GM21515 (cell line): Measurements from ENCODE around the gene PRLH.

Source experiments
- ATAC-seq: cut with Tn5 transposase; IDR thresholded peaks from one replicate; pipeline ENCODE4 v1.9.1; 2021; ENCODE audit not compliant: unreplicated experiment

PRLH gene

DNA sequence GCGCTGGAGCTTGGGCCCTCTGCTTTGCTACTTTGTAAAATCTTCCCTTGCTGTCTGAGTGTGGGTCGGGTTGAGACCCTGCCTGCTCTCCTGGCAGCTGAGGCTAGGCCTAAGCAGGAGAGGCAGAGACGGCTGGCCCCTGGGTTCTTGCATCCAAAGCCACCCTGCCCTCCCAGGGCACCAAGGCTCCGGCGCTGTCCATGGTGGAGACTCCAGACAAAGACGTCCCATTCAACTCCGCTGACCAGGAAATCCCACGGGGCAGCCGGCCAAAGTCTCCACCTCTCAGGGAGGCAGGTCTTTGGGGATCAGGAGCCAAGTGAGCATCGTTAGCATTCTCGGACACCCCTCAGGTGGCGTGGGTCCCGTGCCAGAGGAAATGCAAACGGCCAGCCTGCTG, 2.6 kb upstream of the PRLH start:
- ATAC-seq, result no peak

DNA sequence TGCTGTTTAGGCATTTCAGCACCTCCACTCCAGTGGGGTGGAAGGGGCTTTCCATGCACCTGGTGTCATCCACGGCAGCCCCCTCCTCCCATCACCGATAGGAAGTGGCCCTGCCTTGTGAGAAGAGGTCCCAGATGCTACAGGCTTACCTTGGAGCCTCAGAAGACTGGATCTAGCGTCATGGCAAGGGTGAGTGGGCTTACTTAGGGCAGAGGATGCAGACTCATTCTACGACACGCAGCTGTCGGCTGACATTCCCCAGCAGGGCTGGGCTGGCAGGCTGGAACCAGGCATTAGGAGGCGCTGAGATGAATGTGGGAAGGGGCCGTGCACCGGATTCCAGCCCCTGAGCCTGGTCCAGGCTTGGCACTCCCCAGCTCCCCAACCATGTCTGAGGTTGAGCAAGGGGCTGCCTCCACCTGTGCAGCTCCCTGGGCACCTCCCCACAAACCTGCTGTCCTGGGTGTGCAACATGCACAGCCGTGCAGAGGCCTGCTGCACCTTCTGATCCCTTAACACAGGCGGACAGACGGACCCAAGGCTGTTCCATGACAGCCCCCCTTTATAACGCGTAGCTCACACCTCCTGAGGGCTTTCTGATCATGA, 1.7 kb upstream of the PRLH start:
- no peak for ATAC-seq

DNA sequence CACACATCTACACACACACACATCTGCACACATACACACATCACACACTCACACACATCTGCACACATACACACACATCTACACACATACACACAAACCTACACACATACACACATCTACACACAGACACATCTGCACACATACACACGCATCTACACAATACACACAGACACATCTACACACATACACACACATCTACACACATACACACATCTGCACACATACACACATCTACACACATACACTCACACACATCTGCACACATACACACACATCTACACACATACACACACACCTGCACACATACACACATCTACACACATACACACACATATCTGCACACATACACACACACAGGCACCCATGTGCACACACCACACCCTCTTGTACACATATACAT, 400 bp upstream of the PRLH start:
- no peak for ATAC-seq

GRCh38 chr2:237567276-237568029, 1.1 kb downstream of the PRLH start:
- no peak for ATAC-seq

- no peak for ATAC-seq
These were observed 1.8 kb downstream of the PRLH start for GRCh38 chr2:237568121-237568660.

GRCh38 chr2:237569041-237569440, 2.7 kb downstream of the PRLH start:
- ATAC-seq, result no peak

DNA sequence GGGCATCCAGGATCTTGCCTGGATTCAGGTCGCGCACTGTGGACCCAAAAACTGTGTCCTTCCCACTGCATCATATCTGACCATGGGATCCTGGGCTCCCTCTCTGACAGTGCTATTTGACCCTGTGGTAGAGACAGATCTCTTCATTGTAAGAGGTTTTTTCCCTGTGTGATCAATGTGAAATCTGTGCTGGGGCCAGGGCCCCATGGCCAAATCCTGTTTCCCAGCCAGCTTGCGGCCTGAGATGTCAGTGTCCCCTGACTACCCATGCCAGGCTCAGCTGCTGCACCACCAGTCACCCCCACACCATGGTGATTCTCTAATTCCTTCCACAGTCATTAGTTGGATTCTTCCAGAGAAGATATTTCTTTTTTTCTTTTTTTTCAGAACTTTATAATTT, 3.5 kb downstream of the PRLH start:
- no peak for ATAC-seq

- ATAC-seq, result no peak
These were observed 4.5 kb downstream of the PRLH start for GRCh38 chr2:237570776-237571335.

- no peak for ATAC-seq
These were observed 5.2 kb downstream of the PRLH start for GRCh38 chr2:237571551-237571950.

DNA sequence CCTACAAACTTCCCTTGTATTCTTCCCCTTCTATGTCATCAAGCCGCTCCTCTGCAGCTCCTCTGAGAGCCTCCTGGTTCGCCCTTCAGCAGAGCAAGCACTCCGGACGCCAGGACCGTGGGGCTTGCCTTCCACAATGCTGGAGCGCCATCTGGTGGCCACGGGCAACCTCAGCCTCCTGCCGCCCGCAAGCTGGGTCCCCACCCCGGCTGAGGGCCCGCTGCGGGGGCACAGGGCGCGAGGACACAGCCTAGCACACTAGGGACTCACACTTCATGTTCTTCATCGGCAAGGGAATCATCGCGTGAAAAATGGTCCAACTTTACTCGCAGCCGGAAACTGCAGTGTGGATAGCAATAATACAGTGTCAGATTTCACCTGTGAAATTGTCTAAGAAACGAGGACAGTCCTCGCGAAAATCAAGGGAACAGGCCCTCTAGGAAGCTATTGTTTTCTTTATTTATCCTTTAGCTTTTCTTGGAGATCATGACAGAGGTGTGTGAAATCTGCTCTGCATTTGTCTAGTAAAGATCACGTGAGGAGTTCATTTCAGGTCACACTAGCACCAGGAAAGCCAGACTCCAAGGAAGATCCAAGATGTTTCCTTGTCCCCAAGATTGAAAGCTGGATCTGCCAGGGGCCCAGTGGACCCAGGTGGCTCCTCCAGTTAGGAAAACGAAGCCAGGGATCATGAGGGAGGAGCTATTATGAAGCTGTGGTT, 5.8 kb downstream of the PRLH start:
- peak; percentile 85 for ATAC-seq

DNA sequence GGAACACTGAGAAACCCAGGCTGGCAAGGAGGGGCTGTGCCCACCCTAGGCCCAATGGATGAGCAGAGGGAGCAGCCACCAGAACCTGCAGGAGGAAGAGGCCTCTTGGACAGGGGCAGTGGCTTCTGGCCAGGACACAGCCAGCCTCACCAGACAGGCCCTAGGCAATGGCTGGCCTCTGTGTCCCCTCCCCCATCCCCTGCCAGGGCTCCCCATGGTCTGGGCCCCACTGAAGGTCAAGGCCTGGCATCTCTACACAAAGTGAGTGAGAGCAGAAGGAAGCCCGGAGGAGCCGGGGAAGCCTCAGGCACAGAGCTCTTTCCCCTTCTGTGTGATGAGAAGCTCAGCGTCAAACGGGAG, 6.3 kb downstream of the PRLH start:
- ATAC-seq, result no peak

- no peak for ATAC-seq
These were observed 7.5 kb downstream of the PRLH start for GRCh38 chr2:237573721-237574415.

DNA sequence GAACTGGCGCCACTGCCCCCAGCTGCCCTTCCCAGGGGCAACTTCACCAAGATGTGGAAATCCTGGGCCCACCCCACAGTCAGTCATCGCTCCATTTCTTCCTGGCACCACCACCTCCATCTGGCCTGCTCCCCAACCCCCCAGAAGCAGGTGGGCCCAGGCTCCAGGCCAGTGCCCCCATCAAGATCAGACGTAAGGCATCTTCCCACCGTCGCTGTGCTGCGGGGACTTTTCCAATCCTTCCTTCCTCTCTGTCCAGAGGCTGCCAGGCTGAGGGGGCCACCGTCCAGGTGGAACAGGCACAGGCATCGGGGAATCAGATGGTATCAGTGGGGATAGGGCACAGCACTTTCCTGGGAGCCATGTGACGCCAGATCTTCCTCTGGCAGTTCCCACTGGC, 8.1 kb downstream of the PRLH start:
- no peak for ATAC-seq

DNA sequence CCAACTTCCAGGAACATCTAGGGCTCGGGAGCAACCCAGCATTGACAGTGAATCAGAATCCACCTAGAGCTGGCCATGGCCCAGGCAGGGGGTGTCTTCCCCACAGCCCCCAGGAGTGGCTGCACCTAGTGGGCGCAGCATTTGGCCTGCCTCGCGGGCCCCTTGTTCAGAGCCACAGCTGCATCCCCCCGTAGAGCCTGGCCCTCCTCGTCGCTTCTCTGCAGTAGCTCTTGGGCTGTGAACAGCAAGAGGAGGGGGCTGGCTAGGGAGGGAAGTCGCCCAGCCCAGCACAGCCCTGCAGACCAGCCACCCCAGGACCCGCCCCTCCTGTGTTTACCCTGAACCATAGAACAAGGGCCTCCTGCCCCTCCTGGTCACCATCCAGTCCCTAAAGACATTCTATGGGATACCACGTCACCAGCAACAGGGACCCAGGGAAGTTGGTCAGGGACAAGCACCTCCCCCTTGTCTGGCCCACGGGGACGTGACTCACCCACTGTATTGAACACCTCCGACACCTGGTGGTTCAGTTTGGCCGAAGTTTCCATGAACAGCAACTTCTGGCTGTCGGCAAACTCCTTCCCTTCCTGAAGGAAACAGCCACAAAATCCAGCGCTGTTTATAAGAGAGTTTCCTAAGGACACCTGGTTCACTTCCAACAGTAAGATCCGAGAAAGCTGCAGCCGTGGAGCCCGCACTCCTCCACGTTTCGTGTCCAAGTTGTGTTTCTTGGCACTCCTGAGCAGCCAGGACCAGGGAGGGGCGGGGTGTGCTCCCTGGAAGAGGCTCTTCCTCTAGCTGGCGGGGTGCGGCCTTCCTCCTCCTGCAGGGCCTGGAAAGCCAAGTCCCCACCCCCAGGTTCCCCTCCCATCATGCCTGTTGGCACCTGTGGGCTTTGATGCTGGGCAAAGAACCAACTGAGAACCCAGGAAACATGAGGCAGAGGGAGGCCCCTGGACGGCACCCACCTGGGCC, 8.8 kb downstream of the PRLH start:
- no peak for ATAC-seq

GRCh38 chr2:237575869-237576862, 9.8 kb downstream of the PRLH start:
- no peak for ATAC-seq

- no peak for ATAC-seq
These were observed 10.6 kb downstream of the PRLH start for GRCh38 chr2:237576974-237577373.

DNA sequence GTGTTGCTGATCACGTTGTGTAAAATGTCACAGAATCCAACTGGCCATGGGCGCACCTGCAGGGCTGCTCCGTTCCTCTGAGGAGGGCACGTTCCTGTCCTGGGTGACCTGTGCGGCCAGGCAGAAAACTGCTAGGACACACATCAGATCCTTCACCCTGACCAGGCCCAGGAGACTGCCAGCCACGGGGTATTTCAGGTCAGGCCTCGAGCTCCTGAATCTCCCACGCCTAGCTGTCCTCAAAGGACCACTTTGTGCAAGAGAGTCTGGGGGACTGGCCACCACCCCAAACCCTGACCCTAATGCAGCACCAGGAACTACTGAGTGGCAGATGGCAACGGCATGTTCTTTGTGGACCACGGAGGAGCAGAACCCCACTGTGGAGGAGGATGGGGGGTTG, 11.1 kb downstream of the PRLH start:
- no peak for ATAC-seq

GRCh38 chr2:237577956-237578870, 11.8 kb downstream of the PRLH start:
- ATAC-seq, result no peak
